Activated naive CD4-positive, alpha-beta T cell treated with anti-CD3 and anti-CD28 coated beads for 36 hours (primary cell): Measurements from ENCODE around the gene CNTRL. TPM values are rescaled to one million over a fixed set of nuclear protein-coding genes. Genes with fewer than 3 reads are reported as not detected.
"Not testable (repeated sequence)": the region's sequence is repeated elsewhere in the genome, so short reads cannot be mapped to it uniquely, and the experiment has no call there.

Experiments used
- CTCF ChIA-PET: fragments of 350-600 bp; sonication (Branson Sonifier 250); formaldehyde crosslinking; loops from one replicate; lab custom pipeline; 2021; ENCODE audit warnings: antibody characterized with exemption; lab: Charles Lee
- DNase-seq: peaks from one replicate; pipeline ENCODE4 v3.0.0-alpha.2; 2020
- H3K27ac Mint-ChIP-seq: one replicate; pipeline ENCODE4 v1.8.0; 2021; ENCODE audit warnings: mild to moderate bottlenecking, mixed read lengths
- H3K27me3 Mint-ChIP-seq: one replicate; pipeline ENCODE4 v1.8.0; 2021; ENCODE audit warnings: low read depth, mixed read lengths
- H3K36me3 Mint-ChIP-seq: one replicate; pipeline ENCODE4 v1.8.0; 2021; ENCODE audit warnings: low read depth, mixed read lengths
- H3K4me1 Mint-ChIP-seq: one replicate; pipeline ENCODE4 v1.8.0; 2021; ENCODE audit warnings: low read depth, mixed read lengths
- H3K4me3 Mint-ChIP-seq: one replicate; pipeline ENCODE4 v1.8.0; 2021; ENCODE audit warnings: mild to moderate bottlenecking, moderate library complexity, mixed read lengths
- H3K9me3 Mint-ChIP-seq: one replicate; pipeline ENCODE4 v1.8.0; 2021; ENCODE audit warnings: mixed read lengths
- intact Hi-C: fragments of 100-400 bp; cut with micrococcal nuclease; formaldehyde crosslinking; loops from one replicate; pipeline ENCODE4 v1.15.1; 2023
- total RNA-seq, 2 experiments: library from RNA; stranded (reverse); gene quantifications; one replicate each; pipeline ENCODE4 v1.2.3, GENCODE V29; 2021

CNTRL gene, protein sequence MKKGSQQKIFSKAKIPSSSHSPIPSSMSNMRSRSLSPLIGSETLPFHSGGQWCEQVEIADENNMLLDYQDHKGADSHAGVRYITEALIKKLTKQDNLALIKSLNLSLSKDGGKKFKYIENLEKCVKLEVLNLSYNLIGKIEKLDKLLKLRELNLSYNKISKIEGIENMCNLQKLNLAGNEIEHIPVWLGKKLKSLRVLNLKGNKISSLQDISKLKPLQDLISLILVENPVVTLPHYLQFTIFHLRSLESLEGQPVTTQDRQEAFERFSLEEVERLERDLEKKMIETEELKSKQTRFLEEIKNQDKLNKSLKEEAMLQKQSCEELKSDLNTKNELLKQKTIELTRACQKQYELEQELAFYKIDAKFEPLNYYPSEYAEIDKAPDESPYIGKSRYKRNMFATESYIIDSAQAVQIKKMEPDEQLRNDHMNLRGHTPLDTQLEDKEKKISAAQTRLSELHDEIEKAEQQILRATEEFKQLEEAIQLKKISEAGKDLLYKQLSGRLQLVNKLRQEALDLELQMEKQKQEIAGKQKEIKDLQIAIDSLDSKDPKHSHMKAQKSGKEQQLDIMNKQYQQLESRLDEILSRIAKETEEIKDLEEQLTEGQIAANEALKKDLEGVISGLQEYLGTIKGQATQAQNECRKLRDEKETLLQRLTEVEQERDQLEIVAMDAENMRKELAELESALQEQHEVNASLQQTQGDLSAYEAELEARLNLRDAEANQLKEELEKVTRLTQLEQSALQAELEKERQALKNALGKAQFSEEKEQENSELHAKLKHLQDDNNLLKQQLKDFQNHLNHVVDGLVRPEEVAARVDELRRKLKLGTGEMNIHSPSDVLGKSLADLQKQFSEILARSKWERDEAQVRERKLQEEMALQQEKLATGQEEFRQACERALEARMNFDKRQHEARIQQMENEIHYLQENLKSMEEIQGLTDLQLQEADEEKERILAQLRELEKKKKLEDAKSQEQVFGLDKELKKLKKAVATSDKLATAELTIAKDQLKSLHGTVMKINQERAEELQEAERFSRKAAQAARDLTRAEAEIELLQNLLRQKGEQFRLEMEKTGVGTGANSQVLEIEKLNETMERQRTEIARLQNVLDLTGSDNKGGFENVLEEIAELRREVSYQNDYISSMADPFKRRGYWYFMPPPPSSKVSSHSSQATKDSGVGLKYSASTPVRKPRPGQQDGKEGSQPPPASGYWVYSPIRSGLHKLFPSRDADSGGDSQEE (N-terminal part only)
- total RNA-seq = 10 to 100 TPM; 59.4 to 63.6 TPM

- peaks cover 3% of the 10 kb centered on the region for H3K9me3 Mint-ChIP-seq
- H3K36me3 Mint-ChIP-seq = peaks cover 2% of the 10 kb centered on the region
These were observed at the start of gene CNTRL for GRCh38 chr9:121074370-121075250. CNTRL (plus strand) TSS chr9:121074955; CDS start chr9:121088327, 13,372 bp downstream.

DNA sequence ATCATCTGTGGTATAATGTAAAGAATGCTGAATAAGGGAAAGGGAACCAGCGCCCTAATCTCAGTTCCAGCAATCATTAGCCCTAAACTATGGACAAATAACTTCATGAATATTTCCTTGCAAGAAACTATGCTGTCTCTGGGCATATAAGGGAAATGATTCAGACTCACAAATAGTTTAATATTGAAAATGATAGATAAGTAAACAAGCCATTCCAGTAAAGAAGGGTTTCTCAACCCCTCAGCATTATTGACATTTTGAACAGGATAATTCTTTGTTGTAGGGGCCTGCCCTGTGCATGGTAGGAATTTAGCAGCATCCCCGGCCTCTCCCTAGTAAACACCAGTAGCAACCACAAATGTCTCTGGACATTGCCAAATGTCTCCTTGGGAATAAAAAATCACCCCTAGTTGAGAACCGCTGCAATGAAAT lies 48.5 kb upstream of the CNTRL start:
- no peak overlapping the region for H3K4me3 Mint-ChIP-seq
- H3K27me3 Mint-ChIP-seq = no peaks in the 10 kb centered on the region
- H3K36me3 Mint-ChIP-seq = no peaks in the 10 kb centered on the region
- DNase-seq = no peak
- no peaks in the 10 kb centered on the region for H3K9me3 Mint-ChIP-seq
- H3K27ac Mint-ChIP-seq = no peak overlapping the region
- no peaks in the 10 kb centered on the region for H3K4me1 Mint-ChIP-seq
- CTCF ChIA-PET = no interaction called here
- intact Hi-C loops = no loop called here

More at GRCh38 chr9:121074370-121075250, at the start of gene CNTRL:
- H3K27ac Mint-ChIP-seq = peak within 1 kb of the TSS; percentile 94
- peak; percentile 98 for DNase-seq
- intact Hi-C loops = loop anchor here (1.0 to 10.0 kb wide), 13 partner anchors 47 to 494 kb away; partner anchors contain the start of genes CDK5RAP2, MEGF9, PHF19 and RAB14
- H3K4me1 Mint-ChIP-seq = peaks cover 47% of the 10 kb centered on the region
- CTCF ChIA-PET = interaction anchor here (0.9 to 1.8 kb wide), 2 partner anchors 89 to 319 kb away, joined by 3 to 6 read pairs; no protein-coding TSS in a partner anchor
- peak within 1 kb of the TSS; percentile 100 for H3K4me3 Mint-ChIP-seq
- no peaks in the 10 kb centered on the region for H3K27me3 Mint-ChIP-seq

DNA sequence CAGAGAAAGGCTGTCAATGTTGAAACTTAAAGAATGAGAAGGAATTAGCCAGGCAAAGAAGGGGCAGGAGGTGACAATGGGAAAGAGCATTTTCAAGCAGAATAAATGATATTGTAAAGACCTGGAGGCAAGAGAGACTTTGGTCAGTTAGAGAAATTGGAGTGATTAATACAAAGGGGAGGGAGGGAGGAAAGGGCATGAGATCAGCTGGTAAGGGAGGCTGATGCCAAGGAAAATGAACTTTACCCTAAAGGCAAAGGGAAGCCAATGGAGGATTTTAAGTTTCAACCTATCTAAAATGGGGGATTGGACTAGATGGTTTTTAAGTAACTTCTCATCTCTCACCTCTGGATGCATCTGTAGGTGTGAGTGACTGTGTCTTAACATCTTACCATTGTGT lies 48.0 kb upstream of the CNTRL start:
- no peaks in the 10 kb centered on the region for H3K36me3 Mint-ChIP-seq
- no peak for DNase-seq
- CTCF ChIA-PET = no interaction called here
- H3K9me3 Mint-ChIP-seq = no peaks in the 10 kb centered on the region
- H3K27me3 Mint-ChIP-seq = no peaks in the 10 kb centered on the region
- H3K27ac Mint-ChIP-seq = no peak overlapping the region
- intact Hi-C loops = no loop called here
- H3K4me3 Mint-ChIP-seq = no peak overlapping the region
- H3K4me1 Mint-ChIP-seq = no peaks in the 10 kb centered on the region

DNA sequence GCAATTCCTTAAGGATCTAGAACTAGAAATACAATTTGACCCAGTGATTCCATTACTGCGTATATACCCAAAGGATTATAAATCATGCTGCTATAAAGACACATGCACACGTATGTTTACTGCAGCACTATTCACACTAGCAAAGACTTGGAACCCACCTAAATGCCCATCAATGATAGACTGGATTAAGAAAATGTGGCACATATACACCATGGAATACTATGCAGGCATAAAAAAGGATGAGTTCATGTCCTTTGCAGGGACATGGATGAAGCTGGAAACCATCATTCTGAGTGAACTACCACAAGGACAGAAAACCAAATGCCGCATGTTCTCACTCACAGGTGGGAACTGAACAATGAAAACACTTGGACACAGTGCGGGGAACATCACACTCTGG lies 46.5 kb upstream of the CNTRL start:
- H3K27me3 Mint-ChIP-seq, H3K36me3 Mint-ChIP-seq, DNase-seq, CTCF ChIA-PET, H3K4me1 Mint-ChIP-seq, H3K4me3 Mint-ChIP-seq, H3K27ac Mint-ChIP-seq, H3K9me3 Mint-ChIP-seq, intact Hi-C loops: not testable (repeated sequence)

DNA sequence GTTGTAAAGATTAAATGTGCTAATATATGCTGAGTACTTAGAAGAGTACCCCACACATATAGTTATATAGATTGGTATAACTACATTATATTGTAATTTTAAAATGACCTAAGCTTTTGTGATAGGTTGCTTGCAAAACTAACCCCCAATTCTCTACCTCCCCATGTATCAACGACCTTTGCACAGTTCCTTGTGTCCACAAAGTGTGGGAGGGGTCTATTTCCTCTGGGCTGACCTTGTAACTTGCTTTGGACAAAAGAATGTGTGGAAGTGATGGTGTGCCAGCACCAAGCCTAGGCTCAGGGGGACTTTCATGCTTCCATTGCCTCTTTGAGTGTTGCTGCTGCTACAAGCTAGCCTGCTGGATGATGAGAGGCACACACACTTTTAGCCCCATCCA lies 45.3 kb upstream of the CNTRL start:
- intact Hi-C loops = no loop called here
- H3K9me3 Mint-ChIP-seq = no peaks in the 10 kb centered on the region
- H3K27me3 Mint-ChIP-seq = no peaks in the 10 kb centered on the region
- H3K4me1 Mint-ChIP-seq = no peaks in the 10 kb centered on the region
- no peak for DNase-seq
- no peak overlapping the region for H3K27ac Mint-ChIP-seq
- CTCF ChIA-PET = interaction anchor here (0.6 to 1.9 kb wide), 3 partner anchors 30 to 73 kb away, joined by 5 to 8 read pairs (median 6); no protein-coding TSS in a partner anchor
- no peaks in the 10 kb centered on the region for H3K36me3 Mint-ChIP-seq
- H3K4me3 Mint-ChIP-seq = no peak overlapping the region

DNA sequence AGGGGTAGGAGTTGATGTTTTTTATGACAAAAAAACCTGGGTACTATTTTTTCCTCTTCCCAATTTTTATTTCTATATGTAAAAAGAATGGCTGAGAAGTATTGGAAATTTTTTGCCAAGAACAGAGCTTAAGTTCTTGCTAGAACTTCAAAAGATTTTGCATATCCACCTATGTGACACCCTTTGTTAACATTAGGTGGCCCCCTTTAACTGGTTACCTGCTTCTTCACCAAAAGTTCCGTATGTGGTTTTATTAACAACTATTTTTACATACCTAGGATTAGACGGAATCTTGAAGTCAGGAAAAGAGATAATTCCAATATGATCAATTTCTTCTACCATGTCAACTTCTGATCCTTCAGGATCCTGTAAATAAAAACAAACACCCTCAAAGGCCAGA lies 40.2 kb upstream of the CNTRL start:
- CTCF ChIA-PET = interaction anchor here (0.6 to 2.4 kb wide), 2 partner anchors 25 to 243 kb away, joined by 3 to 8 read pairs; no protein-coding TSS in a partner anchor
- H3K36me3 Mint-ChIP-seq = peaks cover 4% of the 10 kb centered on the region
- H3K4me1 Mint-ChIP-seq = no peaks in the 10 kb centered on the region
- H3K9me3 Mint-ChIP-seq = peaks cover 3% of the 10 kb centered on the region
- no peak overlapping the region for H3K27ac Mint-ChIP-seq
- no peak for DNase-seq
- no peak overlapping the region for H3K4me3 Mint-ChIP-seq
- intact Hi-C loops = no loop called here
- no peaks in the 10 kb centered on the region for H3K27me3 Mint-ChIP-seq

DNA sequence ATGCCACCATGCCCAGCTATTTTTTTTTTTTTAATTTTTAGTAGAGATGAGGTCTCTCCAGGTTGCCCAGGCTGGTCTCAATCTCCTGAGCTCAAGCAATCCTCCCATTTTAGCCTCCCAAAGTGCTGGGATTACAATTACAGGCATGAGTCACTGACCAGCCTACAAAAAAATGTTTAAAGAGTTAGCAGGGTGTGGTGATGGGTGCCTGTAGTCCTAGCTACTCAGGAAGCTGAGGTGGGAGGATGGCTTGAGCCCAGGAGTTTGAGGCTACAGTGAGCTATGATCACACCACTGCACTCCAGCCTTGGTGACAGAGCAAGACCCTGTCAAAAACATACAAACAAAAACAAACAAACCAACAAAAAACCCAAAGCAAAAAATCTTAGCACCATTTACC lies 39.0 kb upstream of the CNTRL start:
- H3K27me3 Mint-ChIP-seq, H3K36me3 Mint-ChIP-seq, H3K27ac Mint-ChIP-seq, DNase-seq, H3K9me3 Mint-ChIP-seq, H3K4me1 Mint-ChIP-seq, H3K4me3 Mint-ChIP-seq, intact Hi-C loops: not testable (repeated sequence)
- CTCF ChIA-PET = interaction anchor here (0.6 to 2.4 kb wide), 3 partner anchors 21 to 118 kb away, joined by 3 to 8 read pairs (median 5); no protein-coding TSS in a partner anchor

DNA sequence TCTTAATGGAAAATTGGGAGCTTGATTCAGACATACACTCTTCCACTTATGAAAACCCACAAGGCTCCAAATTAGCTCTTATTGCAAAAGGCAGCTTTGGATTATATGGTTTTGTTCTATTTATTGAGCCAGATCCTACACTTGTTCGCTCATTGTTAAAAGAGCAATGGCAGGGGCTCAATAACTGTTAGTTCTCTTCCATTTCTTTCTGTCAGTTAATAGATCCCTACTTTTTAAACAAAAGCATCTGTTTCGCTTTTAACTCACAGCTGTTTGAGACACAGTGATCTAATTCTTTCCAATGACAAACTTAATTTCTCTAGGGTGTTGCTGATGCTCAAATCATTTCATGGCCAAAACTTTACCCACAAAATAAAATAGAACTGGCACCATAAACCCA lies 36.4 kb upstream of the CNTRL start:
- DNase-seq = no peak
- H3K36me3 Mint-ChIP-seq = peaks cover 4% of the 10 kb centered on the region
- CTCF ChIA-PET = interaction anchor here (0.7 to 0.8 kb wide), 2 partner anchors 22 to 348 kb away, joined by 3 read pairs; no protein-coding TSS in a partner anchor
- no peak overlapping the region for H3K4me3 Mint-ChIP-seq
- intact Hi-C loops = no loop called here
- H3K4me1 Mint-ChIP-seq = no peaks in the 10 kb centered on the region
- H3K27me3 Mint-ChIP-seq = no peaks in the 10 kb centered on the region
- no peak overlapping the region for H3K27ac Mint-ChIP-seq
- peaks cover 3% of the 10 kb centered on the region for H3K9me3 Mint-ChIP-seq

GRCh38 chr9:121038804-121039203 lies 36.0 kb upstream of the CNTRL start:
- H3K27me3 Mint-ChIP-seq = no peaks in the 10 kb centered on the region
- H3K4me1 Mint-ChIP-seq = no peaks in the 10 kb centered on the region
- CTCF ChIA-PET = interaction anchor here (0.7 to 0.8 kb wide), 2 partner anchors 21 to 349 kb away, joined by 3 read pairs; no protein-coding TSS in a partner anchor
- intact Hi-C loops = no loop called here
- H3K27ac Mint-ChIP-seq = no peak overlapping the region
- no peak overlapping the region for H3K4me3 Mint-ChIP-seq
- peaks cover 4% of the 10 kb centered on the region for H3K36me3 Mint-ChIP-seq
- peaks cover 3% of the 10 kb centered on the region for H3K9me3 Mint-ChIP-seq
- no peak for DNase-seq

DNA sequence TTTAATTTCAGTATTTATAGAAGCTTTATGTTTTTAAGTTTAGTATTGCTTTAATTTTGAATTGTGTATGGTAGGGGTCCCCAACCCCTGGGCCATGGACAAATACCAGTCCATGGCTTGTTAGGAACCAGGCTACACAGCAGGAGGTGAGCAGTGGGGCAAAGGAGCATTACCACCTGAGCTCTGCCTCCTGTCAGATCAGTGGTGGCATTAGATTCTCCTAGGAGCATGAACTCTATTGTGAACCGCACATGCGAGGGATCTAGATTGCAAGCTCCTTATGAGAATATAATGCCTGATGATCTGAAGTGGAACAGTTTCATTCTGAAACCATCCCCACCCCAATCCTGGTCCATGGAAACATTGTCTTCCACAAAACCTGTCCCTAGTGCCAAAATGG lies 26.6 kb upstream of the CNTRL start:
- H3K4me3 Mint-ChIP-seq = no peak overlapping the region
- no peaks in the 10 kb centered on the region for H3K36me3 Mint-ChIP-seq
- H3K4me1 Mint-ChIP-seq = no peaks in the 10 kb centered on the region
- intact Hi-C loops = no loop called here
- H3K27me3 Mint-ChIP-seq = no peaks in the 10 kb centered on the region
- no peak for DNase-seq
- no peaks in the 10 kb centered on the region for H3K9me3 Mint-ChIP-seq
- CTCF ChIA-PET = no interaction called here
- no peak overlapping the region for H3K27ac Mint-ChIP-seq

DNA sequence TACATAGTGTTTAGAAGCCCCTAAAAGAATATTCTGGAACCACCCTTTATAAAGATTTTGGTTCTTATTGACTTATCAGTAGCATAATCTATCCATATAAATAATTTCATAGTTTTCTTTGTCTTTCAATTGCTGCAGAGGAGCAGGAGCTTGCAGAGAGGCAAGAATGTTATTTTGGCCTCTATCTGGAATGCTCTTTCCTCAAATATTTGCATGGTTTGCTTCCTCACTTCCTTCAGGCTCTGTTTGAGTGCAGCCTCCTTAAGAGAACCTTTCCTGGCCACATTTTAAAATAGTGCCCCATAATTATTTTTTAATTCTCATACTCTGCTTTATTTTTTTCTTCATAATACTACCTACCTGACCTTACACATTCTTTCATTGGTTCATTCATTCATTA lies 26.1 kb upstream of the CNTRL start:
- H3K4me3 Mint-ChIP-seq = no peak overlapping the region
- H3K4me1 Mint-ChIP-seq = no peaks in the 10 kb centered on the region
- CTCF ChIA-PET = interaction anchor here (0.5 to 1.8 kb wide), 2 partner anchors 67 to 68 kb away, joined by 4 read pairs; no protein-coding TSS in a partner anchor

More for the DNA sequence above, 26.1 kb upstream of the CNTRL start:
- Mint-ChIP-seq H3K9me3 (no peaks in the 10 kb centered on the region), H3K27me3 (no peaks in the 10 kb centered on the region), H3K36me3 (no peaks in the 10 kb centered on the region), H3K27ac (no peak overlapping the region)
- intact Hi-C loops = no loop called here
- DNase-seq = no peak
